HG03520 (cell line): Measurements from ENCODE around the gene VPS11.

Source experiments
- ATAC-seq: cut with Tn5 transposase; IDR thresholded peaks from one replicate; pipeline ENCODE4 v1.9.1; 2021; ENCODE audit warnings: mild to moderate bottlenecking, moderate library complexity; ENCODE audit not compliant: unreplicated experiment

Gene VPS11

DNA sequence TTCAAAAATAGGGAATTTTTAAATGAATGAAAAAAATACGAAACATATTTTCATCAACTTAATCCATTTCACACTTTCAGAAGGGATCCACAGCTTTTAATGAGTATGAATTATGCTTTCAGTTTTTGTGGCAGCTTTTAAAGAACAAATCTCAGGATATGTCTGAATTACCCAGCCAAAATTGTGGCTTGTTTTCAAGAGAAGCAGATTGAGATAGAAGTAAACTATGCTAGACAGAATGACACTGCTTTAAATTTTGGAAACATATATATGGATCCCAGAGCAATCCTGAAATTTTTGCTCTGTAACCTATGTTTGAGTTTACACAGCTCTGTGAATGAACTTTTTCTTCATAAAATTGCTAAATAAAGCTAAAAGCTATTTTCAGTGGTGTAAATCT, 51.3 kb downstream of the VPS11 start:
- no peak for ATAC-seq

DNA sequence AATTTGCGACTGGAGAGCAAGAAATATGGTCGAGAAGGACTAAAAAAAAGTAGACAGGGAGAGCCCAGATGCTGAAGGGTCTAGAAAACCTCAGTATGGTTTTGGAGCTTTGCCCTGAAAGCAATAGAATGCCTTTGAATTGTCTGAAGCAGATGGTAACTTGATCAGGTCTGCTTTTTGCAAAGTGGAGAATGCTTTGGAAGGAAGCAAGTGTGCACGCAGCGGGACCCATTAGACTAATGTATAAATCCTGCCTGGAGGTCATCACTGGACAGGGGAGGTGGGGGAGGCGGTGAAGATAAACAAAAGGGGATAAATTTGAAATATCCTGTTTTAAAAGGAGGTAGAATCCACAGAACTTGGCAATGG, 53.0 kb downstream of the VPS11 start:
- no peak for ATAC-seq

DNA sequence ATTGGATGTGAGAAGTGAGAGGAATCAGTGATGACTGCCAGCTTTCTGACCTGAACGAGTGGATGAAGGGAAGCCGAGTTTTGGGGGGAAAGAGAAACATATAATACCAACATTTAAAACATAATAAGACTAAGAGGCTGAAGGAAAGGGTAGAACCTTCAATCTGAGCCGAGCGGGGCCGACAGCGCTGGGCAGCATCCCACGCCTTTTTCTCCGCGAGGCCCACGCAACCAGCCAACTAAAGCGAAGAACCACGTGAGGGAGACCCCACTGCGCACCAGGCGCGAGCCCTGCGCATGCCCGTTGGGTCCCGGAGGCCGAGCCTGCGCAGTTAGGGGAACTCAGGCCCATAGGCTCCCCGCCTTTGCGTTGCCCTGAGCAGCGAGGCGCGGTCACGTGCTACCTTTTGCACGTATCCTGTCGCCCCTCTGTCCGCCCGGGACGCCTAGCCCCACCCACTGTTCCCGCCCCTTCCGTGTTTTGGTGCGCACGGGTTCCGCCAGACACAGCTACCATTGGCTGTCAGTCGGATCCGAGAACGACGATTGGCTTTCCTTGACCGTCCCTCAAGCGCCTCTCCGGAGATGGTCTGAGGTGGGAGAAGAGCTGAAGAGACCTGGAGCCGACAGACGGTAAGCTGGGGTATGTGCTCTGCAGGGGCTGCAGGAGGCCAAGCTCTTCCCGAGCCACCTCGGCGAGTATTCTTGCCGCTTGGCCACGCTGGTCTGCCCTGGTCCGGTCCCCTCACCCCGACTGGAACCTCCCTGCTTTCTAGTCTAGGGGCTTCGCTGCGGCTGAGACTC, 53.6 kb downstream of the VPS11 start, which contains the start of gene HINFP:
Gene HINFP (plus strand): TSS at position 573 of the 803 bp plus-strand sequence. CDS start 5,365 bp downstream, outside the sequence.
- peak; percentile 95 for ATAC-seq

DNA sequence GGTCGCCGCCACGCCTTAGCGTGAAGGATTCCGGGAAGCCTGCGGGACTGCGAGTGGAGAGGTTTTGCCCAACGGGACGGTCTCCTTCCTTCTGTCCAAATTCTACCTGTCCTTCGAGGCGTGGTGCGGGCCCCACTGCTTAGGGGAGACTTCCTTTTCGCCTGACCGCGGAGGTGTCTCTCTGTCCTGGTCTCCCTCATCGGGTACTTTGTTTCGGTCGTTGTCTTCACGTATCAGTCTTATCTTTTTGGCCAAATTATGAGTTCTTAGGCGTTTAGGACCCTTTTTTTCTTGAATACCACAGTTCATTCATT, 54.1 kb downstream of the VPS11 start:
- peak; percentile 8 for ATAC-seq

DNA sequence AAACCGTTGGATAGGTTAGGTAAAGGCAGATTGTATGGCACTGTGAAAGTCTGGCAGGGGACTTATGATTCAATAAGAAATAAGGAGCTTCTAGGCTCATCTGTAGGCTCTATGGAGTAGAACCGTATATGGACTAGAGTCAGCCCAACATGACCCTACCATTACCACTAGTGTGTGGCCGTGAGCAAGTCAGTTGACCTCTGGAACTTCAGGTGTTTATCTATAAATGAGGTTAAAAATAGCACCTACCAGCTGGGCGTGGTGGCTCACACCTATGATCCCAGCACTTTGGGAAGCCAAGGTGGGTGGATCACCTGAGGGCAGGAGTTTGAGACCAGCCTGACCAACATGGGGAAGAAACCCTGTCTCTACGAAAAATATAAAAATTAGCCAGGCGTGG, 58.2 kb downstream of the VPS11 start:
- ATAC-seq: no peak

DNA sequence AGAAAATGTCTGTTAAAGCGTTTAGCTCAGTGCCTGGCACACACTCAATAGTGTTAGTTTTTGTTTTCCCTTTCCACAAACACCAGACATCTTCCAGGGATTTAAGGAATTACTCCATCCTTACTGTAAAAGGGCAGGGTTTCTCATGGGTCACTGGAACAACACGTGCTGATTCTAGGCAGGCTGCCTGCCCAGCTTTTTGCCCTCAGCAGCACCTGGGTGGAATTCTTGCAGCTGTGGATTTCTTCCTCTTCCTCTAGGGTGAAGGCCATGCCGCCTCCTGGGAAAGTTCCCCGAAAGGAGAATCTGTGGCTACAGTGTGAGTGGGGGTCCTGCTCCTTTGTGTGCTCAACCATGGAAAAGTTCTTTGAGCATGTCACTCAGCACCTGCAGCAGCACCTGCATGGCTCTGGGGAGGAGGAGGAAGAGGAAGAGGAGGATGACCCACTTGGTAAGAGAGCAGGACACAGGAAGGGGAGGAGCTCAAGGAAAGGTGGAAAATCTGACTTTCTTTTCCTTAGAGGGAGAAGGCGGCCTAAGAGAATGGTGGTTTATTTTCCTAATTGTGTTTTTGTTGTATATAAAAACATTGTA, 59.2 kb downstream of the VPS11 start:
- no peak for ATAC-seq

DNA sequence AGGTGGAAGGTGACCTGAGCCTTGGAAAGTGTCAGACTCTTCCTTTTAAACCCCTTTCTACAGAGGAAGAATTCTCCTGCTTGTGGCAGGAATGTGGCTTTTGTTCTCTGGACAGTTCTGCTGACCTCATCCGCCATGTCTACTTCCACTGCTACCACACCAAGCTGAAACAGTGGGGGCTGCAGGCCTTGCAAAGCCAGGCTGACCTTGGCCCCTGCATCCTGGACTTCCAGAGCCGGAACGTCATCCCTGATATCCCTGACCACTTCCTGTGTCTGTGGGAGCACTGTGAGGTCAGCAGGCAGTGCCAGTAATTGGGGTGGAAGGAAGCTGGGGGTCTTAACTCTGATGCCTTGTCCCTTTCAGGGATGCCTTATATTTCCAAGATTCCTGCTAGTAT, 63.0 kb downstream of the VPS11 start:
- ATAC-seq: no peak
